Esophagus muscularis mucosa (tissue), 4 donors: ENCODE results near the gene LRMDA. TPM values are rescaled to one million over a fixed set of nuclear protein-coding genes. Genes with fewer than 3 reads are reported as not detected.

ENCODE experiments used
- DNase-seq: peaks from one replicate; pipeline ENCODE4 v3.0.0-alpha.2; 2017; ENCODE audit errors: extremely low spot score
- H3K27ac ChIP-seq, 4 donors: fragments of 200-600 bp; sonication (generic); replicated peaks in 1 of 4; 1 replicate in 3 of 4; 2 replicates in 1 of 4; pipeline ENCODE4 v1.5.1; 2016 to 2019; ENCODE audit warnings: mild to moderate bottlenecking in 1 of 4
- H3K27me3 ChIP-seq, 4 donors: fragments of 200-600 bp; sonication (generic); one replicate each; pipeline versions ENCODE4 v1.5.1 to v1.6.0; 2016 to 2019
- H3K36me3 ChIP-seq, 4 donors: fragments of 200-600 bp; sonication (generic); one replicate each; pipeline ENCODE4 v1.5.1; 2016 to 2019
- H3K4me1 ChIP-seq, 4 donors: fragments of 200-600 bp; sonication (generic); one replicate each; pipeline ENCODE4 v1.5.1; 2016 to 2019
- H3K4me3 ChIP-seq, 4 donors: fragments of 200-600 bp; sonication (generic); 1 replicate in 2 of 4; 2 replicates in 2 of 4; pipeline ENCODE4 v1.5.1; 2016 to 2019; ENCODE audit warnings: mild to moderate bottlenecking in 4 of 4, moderate library complexity in 1 of 4
- H3K9me3 ChIP-seq, 4 donors: fragments of 200-600 bp; sonication (generic); 1 replicate in 3 of 4; 2 replicates in 1 of 4; pipeline ENCODE4 v1.5.1; 2016 to 2019
- CTCF ChIP-seq, 3 experiments: fragments of 200-600 bp in 2 of 3; fragments of 450-650 bp in 1 of 3; sonication (generic) in 2 of 3; IDR thresholded peaks; one replicate each; pipeline ENCODE4 v1.5.1; 2017 to 2019; ENCODE audit warnings: antibody characterized with exemption in 3 of 3, mild to moderate bottlenecking in 2 of 3, moderate library complexity in 1 of 3
- EP300 ChIP-seq: sonication (generic); formaldehyde crosslinking; IDR thresholded peaks from one replicate; pipeline ENCODE4 v1.6.1; 2017; ENCODE audit warnings: antibody characterized with exemption
- POLR2A ChIP-seq: fragments of 450-650 bp; IDR thresholded peaks from one replicate; pipeline ENCODE4 v1.6.1; 2017; ENCODE audit warnings: antibody characterized with exemption, moderate library complexity, mild to moderate bottlenecking, low read depth
- POLR2AphosphoS5 ChIP-seq, 2 donors: sonication (generic); formaldehyde crosslinking; IDR thresholded peaks; one replicate each; pipeline ENCODE4 v1.6.1; 2017; ENCODE audit warnings: antibody characterized with exemption in 2 of 2
- WGBS: methylation state at CpG from one replicate; pipeline ENCODE4 v1.1.5; 2018; 5-methylcytosine and 5-hydroxymethylcytosine counted together
- intact Hi-C: fragments of 100-400 bp; cut with DNase I; formaldehyde crosslinking; loops from one replicate; pipeline ENCODE4 v1.15.1; 2023
- total RNA-seq, 4 donors: library from RNA; depleted of rRNA; stranded (reverse); fragments of >200 nt; gene quantifications; one replicate each; pipeline versions ENCODE4 v1.1.0 to v1.2.1, GENCODE V29; 2016

LRMDA gene
- total RNA-seq, 4 donors from 2014 or later: 14.3 to 34.9 (median 26.5) TPM

- Histone ChIP-seq H3K4me1 (peaks cover 20 to 63% (median 55%) of the 10 kb centered on the region in 4 donors), H3K27me3 (peaks cover 0 to 11% (median 0%) of the 10 kb centered on the region in 4 donors), H3K9me3 (no peaks in the 10 kb centered on the region), H3K36me3 (no peaks in the 10 kb centered on the region), H3K27ac (peak overlapping the region; percentile 99 to 100 (median 100)), H3K4me3 (peak overlapping the region; percentile 78 to 93 (median 82))
- DNase-seq: no peak
- TF ChIP-seq POLR2A (no peak), EP300 (no peak), CTCF (IDR thresholded peaks at IDR 0.05) (no peak), POLR2AphosphoS5 (IDR thresholded peaks at IDR 0.05) (no peak)
- intact Hi-C loops: loop anchor here (5.0 to 10.0 kb wide), 3 partner anchors 99 to 679 kb away; no protein-coding TSS in a partner anchor
- WGBS: 5% methylated on average over 27 of the region's 27 CpGs
These were observed 22.9 kb upstream of the LRMDA start for GRCh38 chr10:75408509-75408875.

- TF ChIP-seq POLR2A (peak; percentile 27), EP300 (no peak), CTCF (IDR thresholded peaks at IDR 0.05) (no peak), POLR2AphosphoS5 (IDR thresholded peaks at IDR 0.05) (peak in 1 of 2 donors; percentile 70)
- intact Hi-C loops: loop anchor here (5.0 to 10.0 kb wide), 3 partner anchors 98 to 678 kb away; no protein-coding TSS in a partner anchor
- H3K4me1 ChIP-seq: peaks cover 17 to 56% (median 48%) of the 10 kb centered on the region in 4 donors
- peak overlapping the region; percentile 78 to 93 (median 82) for H3K4me3 ChIP-seq
- DNase-seq: no peak
- whole genome bisulfite sequencing: 3% methylated on average over 22 of the region's 76 CpGs
- peaks cover 0 to 11% (median 0%) of the 10 kb centered on the region in 4 donors for H3K27me3 ChIP-seq
- peak overlapping the region; percentile 99 to 100 (median 100) for H3K27ac ChIP-seq
- no peaks in the 10 kb centered on the region for H3K36me3 ChIP-seq
- no peaks in the 10 kb centered on the region for H3K9me3 ChIP-seq
These were observed 22.2 kb upstream of the LRMDA start for GRCh38 chr10:75408911-75409885.

- intact Hi-C loops: no loop called here
- no peak for TF ChIP-seq CTCF (IDR thresholded peaks at IDR 0.05)
- DNase-seq: no peak
- Histone ChIP-seq H3K9me3 (no peaks in the 10 kb centered on the region), H3K4me1 (peaks cover 9 to 44% (median 36%) of the 10 kb centered on the region in 4 donors), H3K27ac (peak overlapping the region; percentile 99 to 100 (median 100)), H3K27me3 (peaks cover 0 to 3% (median 0%) of the 10 kb centered on the region in 4 donors), H3K36me3 (no peaks in the 10 kb centered on the region), H3K4me3 (no peak overlapping the region)
- 72% methylated on average over 10 of the region's 10 CpGs for WGBS
These were observed 21.1 kb upstream of the LRMDA start for GRCh38 chr10:75410132-75411005.

GRCh38 chr10:75414527-75414926 lies 16.9 kb upstream of the LRMDA start:
- 96% methylated on average over 1 of the region's 1 CpG for WGBS
- no peaks in the 10 kb centered on the region for H3K36me3 ChIP-seq
- H3K4me1 ChIP-seq: peaks cover 3 to 10% (median 6%) of the 10 kb centered on the region in 4 donors
- no peak overlapping the region for H3K4me3 ChIP-seq
- intact Hi-C loops: no loop called here
- H3K27me3 ChIP-seq: no peaks in the 10 kb centered on the region
- TF ChIP-seq POLR2AphosphoS5 (IDR thresholded peaks at IDR 0.05) (no peak), EP300 (no peak), CTCF (IDR thresholded peaks at IDR 0.05) (no peak), POLR2A (no peak)
- no peak for DNase-seq
- H3K9me3 ChIP-seq: no peaks in the 10 kb centered on the region
- H3K27ac ChIP-seq: no peak overlapping the region
